Measurements from ENCODE around the gene ASAP3.

DNA sequence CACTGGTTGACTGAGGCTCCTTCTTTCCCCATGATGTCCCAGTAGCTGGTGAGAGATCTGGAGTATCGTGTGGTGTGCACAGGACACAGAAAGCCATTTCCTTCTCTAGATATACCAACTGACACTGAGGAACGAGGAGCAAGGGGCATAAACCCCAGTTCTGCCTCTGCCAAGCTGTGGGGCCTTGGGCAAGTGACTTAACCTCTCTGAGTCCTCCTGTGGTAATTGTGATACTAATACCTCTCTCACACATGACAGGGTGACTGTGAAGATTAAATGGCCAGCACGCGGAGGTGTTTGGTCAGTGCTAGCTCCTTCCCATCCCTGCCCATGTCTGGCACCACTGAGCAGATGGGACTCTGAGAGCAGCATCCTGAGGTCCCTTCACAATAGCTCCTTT is 33.1 kb downstream of the ASAP3 start:
- TF ChIP-seq POLR2A (IDR thresholded peaks at IDR 0.05) (no peak), EP300 (IDR thresholded peaks at IDR 0.05) (no peak), POLR2AphosphoS5 (IDR thresholded peaks at IDR 0.05) (no peak)
- TF ChIP-seq, protein P1, sequence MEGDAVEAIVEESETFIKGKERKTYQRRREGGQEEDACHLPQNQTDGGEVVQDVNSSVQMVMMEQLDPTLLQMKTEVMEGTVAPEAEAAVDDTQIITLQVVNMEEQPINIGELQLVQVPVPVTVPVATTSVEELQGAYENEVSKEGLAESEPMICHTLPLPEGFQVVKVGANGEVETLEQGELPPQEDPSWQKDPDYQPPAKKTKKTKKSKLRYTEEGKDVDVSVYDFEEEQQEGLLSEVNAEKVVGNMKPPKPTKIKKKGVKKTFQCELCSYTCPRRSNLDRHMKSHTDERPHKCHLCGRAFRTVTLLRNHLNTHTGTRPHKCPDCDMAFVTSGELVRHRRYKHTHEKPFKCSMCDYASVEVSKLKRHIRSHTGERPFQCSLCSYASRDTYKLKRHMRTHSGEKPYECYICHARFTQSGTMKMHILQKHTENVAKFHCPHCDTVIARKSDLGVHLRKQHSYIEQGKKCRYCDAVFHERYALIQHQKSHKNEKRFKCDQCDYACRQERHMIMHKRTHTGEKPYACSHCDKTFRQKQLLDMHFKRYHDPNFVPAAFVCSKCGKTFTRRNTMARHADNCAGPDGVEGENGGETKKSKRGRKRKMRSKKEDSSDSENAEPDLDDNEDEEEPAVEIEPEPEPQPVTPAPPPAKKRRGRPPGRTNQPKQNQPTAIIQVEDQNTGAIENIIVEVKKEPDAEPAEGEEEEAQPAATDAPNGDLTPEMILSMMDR (IDR thresholded peaks at IDR 0.05): no peak

All from gastroesophageal sphincter (tissue), 3 donors.